HepG2 (cell line): ENCODE results near the gene BCAR3. TPM values are rescaled to one million over a fixed set of nuclear protein-coding genes. Genes with fewer than 3 reads are reported as not detected.

ENCODE experiments used
- AFF4 ChIP-seq: sonication (generic); formaldehyde crosslinking; IDR thresholded peaks from 2 replicates; pipeline ENCODE4 v1.4.0; 2020; ENCODE audit warnings: missing genetic modification reagents
- ATF7 ChIP-seq, 2 experiments: fragments of 450-650 bp in 1 of 2; sonication (generic) in 1 of 2; formaldehyde crosslinking in 1 of 2; IDR thresholded peaks; 2 replicates each; pipeline versions ENCODE4 v1.4.0 to v1.6.1; 2016 to 2020; ENCODE audit warnings: antibody characterized with exemption in 1 of 2, mild to moderate bottlenecking in 1 of 2, missing genetic modification reagents in 1 of 2
- CBX2 ChIP-seq, 2 experiments: fragments of 200-600 bp in 1 of 2; sonication (generic); formaldehyde crosslinking in 1 of 2; IDR thresholded peaks; 2 replicates each; pipeline versions ENCODE4 v1.7.0 to v1.8.1; 2018 to 2022; ENCODE audit warnings: low read depth in 2 of 2, low read length in 1 of 2, mild to moderate bottlenecking in 1 of 2, missing genetic modification reagents in 1 of 2
- GFI1 ChIP-seq: sonication (generic); formaldehyde crosslinking; IDR thresholded peaks from 2 replicates; pipeline ENCODE4 v1.5.0; 2020; ENCODE audit warnings: missing genetic modification reagents, mild to moderate bottlenecking, borderline replicate concordance
- JARID2 ChIP-seq: sonication (generic); formaldehyde crosslinking; IDR thresholded peaks from 2 replicates; pipeline ENCODE4 v1.8.1; 2023; ENCODE audit warnings: missing genetic modification reagents, inconsistent platforms; ENCODE audit not compliant: insufficient replicate concordance
- KLF13 ChIP-seq: sonication (generic); formaldehyde crosslinking; IDR thresholded peaks from 2 replicates; pipeline ENCODE4 v1.4.0; 2020; ENCODE audit warnings: mild to moderate bottlenecking, missing genetic modification reagents
- MLLT10 ChIP-seq: sonication (generic); formaldehyde crosslinking; IDR thresholded peaks from 2 replicates; pipeline ENCODE4 v1.4.0; 2020; ENCODE audit warnings: missing genetic modification reagents
- NCOA2 ChIP-seq: sonication (generic); formaldehyde crosslinking; IDR thresholded peaks from 2 replicates; pipeline ENCODE4 v1.8.0; 2022; ENCODE audit warnings: inconsistent platforms
- NFE2L2 ChIP-seq: fragments of 150-350 bp; IDR thresholded peaks from 2 replicates; pipeline ENCODE4 v1.6.1; 2014; ENCODE audit warnings: low read length
- NR3C1 ChIP-seq: sonication (generic); formaldehyde crosslinking; IDR thresholded peaks from 2 replicates; pipeline ENCODE4 v1.4.0; 2020; ENCODE audit warnings: missing genetic modification reagents
- POLR2AphosphoS2 ChIP-seq: IDR thresholded peaks from 2 replicates; pipeline ENCODE4 v1.6.1; 2011; ENCODE audit warnings: low read depth, low read length, improper control_type of control experiment
- RELA ChIP-seq: sonication (generic); formaldehyde crosslinking; IDR thresholded peaks from 2 replicates; pipeline ENCODE4 v1.4.0; 2020; ENCODE audit warnings: missing genetic modification reagents
- STAT5B ChIP-seq: sonication (generic); formaldehyde crosslinking; IDR thresholded peaks from 2 replicates; pipeline ENCODE4 v1.4.0; 2020; ENCODE audit warnings: missing genetic modification reagents
- U2AF2 ChIP-seq: fragments of 200-400 bp; formaldehyde crosslinking; IDR thresholded peaks from 2 replicates; pipeline ENCODE4 v1.6.1; 2017; ENCODE audit warnings: low read depth, mild to moderate bottlenecking, low read length
- ZBTB33 ChIP-seq: sonication (generic); formaldehyde crosslinking; IDR thresholded peaks from 2 replicates; pipeline ENCODE4 v1.4.0; 2020; ENCODE audit warnings: missing genetic modification reagents
- ZNF12 ChIP-seq: sonication (generic); formaldehyde crosslinking; IDR thresholded peaks from 2 replicates; pipeline ENCODE4 v1.5.0; 2020; ENCODE audit warnings: missing genetic modification reagents
- ZNF160 ChIP-seq: sonication (generic); formaldehyde crosslinking; IDR thresholded peaks from 2 replicates; pipeline ENCODE4 v1.8.0; 2022; ENCODE audit warnings: mild to moderate bottlenecking, inconsistent platforms, missing genetic modification reagents
- ZNF17 ChIP-seq: sonication (generic); formaldehyde crosslinking; IDR thresholded peaks from 2 replicates; pipeline ENCODE4 v1.5.0; 2020; ENCODE audit warnings: mild to moderate bottlenecking, missing genetic modification reagents
- ZNF18 ChIP-seq: sonication (generic); formaldehyde crosslinking; IDR thresholded peaks from 2 replicates; pipeline ENCODE4 v1.8.0; 2022; ENCODE audit warnings: mild to moderate bottlenecking, missing genetic modification reagents; ENCODE audit not compliant: insufficient replicate concordance
- ZNF468 ChIP-seq: sonication (generic); formaldehyde crosslinking; IDR thresholded peaks from 2 replicates; pipeline ENCODE4 v1.8.0; 2022; ENCODE audit warnings: mild to moderate bottlenecking, moderate library complexity, missing genetic modification reagents
- ZNF484 ChIP-seq: sonication (generic); formaldehyde crosslinking; IDR thresholded peaks from 2 replicates; pipeline ENCODE4 v1.5.1; 2020; ENCODE audit warnings: mild to moderate bottlenecking, low read depth, missing genetic modification reagents, borderline replicate concordance
- ZNF614 ChIP-seq: IDR thresholded peaks from 2 replicates; pipeline ENCODE4 v1.6.1; 2018; ENCODE audit warnings: missing biosample characterization, missing genetic modification reagents, inconsistent platforms, borderline replicate concordance
- ZNF678 ChIP-seq: sonication (generic); formaldehyde crosslinking; IDR thresholded peaks from 2 replicates; pipeline ENCODE4 v1.4.0; 2020; ENCODE audit warnings: mild to moderate bottlenecking, missing genetic modification reagents
- polyA plus RNA-seq, 8 experiments: library from polyadenylated mRNA; depleted of rRNA in 3 of 8; stranded (reverse) in 7 of 8; unstranded in 1 of 8; fragments of >200 nt; fragmentation: Illumina TruSeq in 4 of 8; extraction: Trizol in 4 of 8; gene quantifications; 2 replicates each; pipeline versions ENCODE4 v1.2.1 to v1.2.3, GENCODE V29; 2011 to 2016; ENCODE audit warnings: low read depth in 4 of 8, missing spikeins in 1 of 8, mixed read lengths in 1 of 8; ENCODE audit not compliant: insufficient read depth in 1 of 8
- total RNA-seq, 5 experiments: library from RNA; depleted of rRNA; stranded (reverse); fragments of >200 nt; fragmentation: Illumina TruSeq; extraction: Trizol; gene quantifications; 2 replicates each; pipeline ENCODE4 v1.2.3, GENCODE V29; 2016; ENCODE audit warnings: low read depth in 1 of 5

BCAR3 gene
- total and polyA plus RNA-seq, 2 of the 13 experiments (the other 11 are each of a cell fraction or from before 2014, with no cell fraction given): 3.6 to 4.8 TPM

- no peak for TF ChIP-seq ATF7 (IDR thresholded peaks at IDR 0.05)
- no peak for TF ChIP-seq ATF7 (CRISPR knock-in tag; IDR thresholded peaks at IDR 0.05)
- TF ChIP-seq U2AF2: no peak
- TF ChIP-seq AFF4 (CRISPR knock-in tag): no peak
- no peak for TF ChIP-seq NR3C1 (CRISPR knock-in tag)
- TF ChIP-seq ZNF18 (CRISPR knock-in tag): no peak
- TF ChIP-seq GFI1 (CRISPR knock-in tag): no peak
- 0 out of 2 replicates have a peak, but pooled peaks have one; percentile 19 for TF ChIP-seq ZNF160 (CRISPR knock-in tag)
- no peak for TF ChIP-seq POLR2AphosphoS2
- TF ChIP-seq JARID2 (CRISPR knock-in tag): no peak
- no peak; the same call in 1 of the 2 replicates for TF ChIP-seq NCOA2
- TF ChIP-seq STAT5B: no peak
- TF ChIP-seq CBX2 (IDR thresholded peaks at IDR 0.05; ENCODE audit: low read depth, low read length): no peak
- no peak for TF ChIP-seq CBX2 (CRISPR knock-in tag; IDR thresholded peaks at IDR 0.05; ENCODE audit: low read depth)
- no peak for TF ChIP-seq NFE2L2
- no peak for TF ChIP-seq RELA (CRISPR knock-in tag)
- TF ChIP-seq MLLT10 (CRISPR knock-in tag): no peak
- no peak for TF ChIP-seq ZNF17 (CRISPR knock-in tag)
- TF ChIP-seq ZNF484: no peak
- TF ChIP-seq ZNF12: no peak
- TF ChIP-seq ZNF678 (CRISPR knock-in tag): peak; percentile 44; the same call in 1 of the 2 replicates
- TF ChIP-seq ZNF468: no peak
- TF ChIP-seq ZBTB33 (CRISPR knock-in tag): no peak
- TF ChIP-seq KLF13 (CRISPR knock-in tag): no peak
- TF ChIP-seq ZNF614 (CRISPR knock-in tag): no peak
Observed at GRCh38 chr1:93681101-93681988, at the start of gene BCAR3 (continued).
